Large intestine (tissue), 3 donors: ENCODE data around the gene RMND5B. TPM values are rescaled to one million over a fixed set of nuclear protein-coding genes. Genes with fewer than 3 reads are reported as not detected.
"Not testable (repeated sequence)": the region's sequence is repeated elsewhere in the genome, so short reads cannot be mapped to it uniquely, and the experiment has no call there.

Source experiments
- DNase-seq, 2 donors: peaks; one replicate each; pipeline versions ENCODE4 v3.0.0 to v3.0.0-alpha.2; 2013
- H3K27ac ChIP-seq: one replicate; pipeline ENCODE4 v1.5.1; 2013; ENCODE audit warnings: low read length
- H3K27me3 ChIP-seq: 2 replicates; pipeline ENCODE4 v1.6.1; 2013; ENCODE audit warnings: low read length; ENCODE audit not compliant: control insufficient read depth, insufficient read depth
- H3K36me3 ChIP-seq: 2 replicates; pipeline ENCODE4 v1.6.1; 2013; ENCODE audit warnings: low read length; ENCODE audit not compliant: control insufficient read depth, insufficient read depth
- H3K4me1 ChIP-seq: one replicate; pipeline ENCODE4 v1.6.1; 2013; ENCODE audit warnings: low read length; ENCODE audit not compliant: control insufficient read depth, insufficient read depth
- H3K4me3 ChIP-seq: one replicate; pipeline ENCODE4 v1.5.1; 2013; ENCODE audit warnings: low read length
- H3K9me3 ChIP-seq: one replicate; pipeline ENCODE4 v1.6.1; 2013; ENCODE audit warnings: mild to moderate bottlenecking, low read depth, low read length, moderate library complexity; ENCODE audit not compliant: control insufficient read depth
- WGBS: methylation state at CpG from one replicate; pipeline ENCODE4 v1.1.5; 2013; ENCODE audit warnings: low lambda C conversion rate; ENCODE audit not compliant: insufficient coverage; 5-methylcytosine and 5-hydroxymethylcytosine counted together
- polyA plus RNA-seq: library from polyadenylated mRNA; unstranded; fragments of 120-200 nt; gene quantifications from one replicate; pipeline ENCODE4 v1.2.1, GENCODE V29; 2013

RMND5B gene
- polyA plus RNA-seq, 1 donor: 28.9 TPM

DNA sequence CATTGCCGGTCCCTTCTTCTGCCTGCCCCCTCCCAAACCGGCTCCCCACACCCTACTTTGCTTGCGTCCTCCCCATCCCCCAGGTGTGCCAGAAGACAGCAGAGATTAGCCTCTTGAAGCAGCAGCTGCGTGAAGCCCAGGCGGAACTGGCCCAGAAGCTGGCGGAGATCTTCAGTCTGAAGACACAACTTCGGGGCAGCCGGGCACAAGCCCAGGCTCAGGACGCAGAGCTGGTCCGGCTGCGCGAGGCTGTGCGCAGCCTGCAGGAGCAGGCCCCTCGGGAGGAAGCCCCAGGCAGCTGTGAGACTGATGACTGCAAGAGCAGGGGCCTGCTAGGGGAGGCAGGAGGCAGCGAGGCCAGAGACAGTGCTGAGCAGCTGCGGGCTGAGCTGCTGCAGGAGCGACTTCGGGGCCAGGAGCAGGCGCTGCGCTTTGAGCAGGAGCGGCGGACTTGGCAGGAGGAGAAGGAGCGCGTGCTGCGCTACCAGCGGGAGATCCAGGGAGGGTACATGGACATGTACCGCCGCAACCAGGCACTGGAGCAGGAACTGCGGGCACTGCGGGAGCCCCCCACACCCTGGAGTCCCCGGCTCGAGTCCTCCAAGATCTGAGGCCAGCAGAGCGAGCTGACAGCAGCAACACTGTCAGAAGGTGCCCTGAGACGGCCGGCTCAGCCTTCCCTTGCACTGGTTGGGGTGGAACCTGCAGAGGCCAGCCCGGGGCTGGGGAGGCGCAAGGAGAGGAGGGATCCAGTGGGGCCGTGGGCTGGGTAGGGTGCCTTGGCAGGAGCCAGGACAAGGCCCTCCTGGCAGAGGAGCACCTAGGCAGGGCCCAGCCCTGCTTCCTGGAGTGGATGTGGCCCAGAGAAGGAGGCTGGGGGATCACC lies 9.2 kb upstream of the RMND5B start:
- no peaks in the 10 kb centered on the region for H3K36me3 ChIP-seq
- H3K4me3 ChIP-seq: peak overlapping the region; percentile 16
- peaks cover 10% of the 10 kb centered on the region for H3K27me3 ChIP-seq
- H3K27ac ChIP-seq: no peak overlapping the region
- H3K9me3 ChIP-seq: no peaks in the 10 kb centered on the region
- H3K4me1 ChIP-seq: peaks cover 4% of the 10 kb centered on the region
- DNase-seq: no peak
- no CpG with 5 or more reads among the region's 38 CpGs for WGBS

DNA sequence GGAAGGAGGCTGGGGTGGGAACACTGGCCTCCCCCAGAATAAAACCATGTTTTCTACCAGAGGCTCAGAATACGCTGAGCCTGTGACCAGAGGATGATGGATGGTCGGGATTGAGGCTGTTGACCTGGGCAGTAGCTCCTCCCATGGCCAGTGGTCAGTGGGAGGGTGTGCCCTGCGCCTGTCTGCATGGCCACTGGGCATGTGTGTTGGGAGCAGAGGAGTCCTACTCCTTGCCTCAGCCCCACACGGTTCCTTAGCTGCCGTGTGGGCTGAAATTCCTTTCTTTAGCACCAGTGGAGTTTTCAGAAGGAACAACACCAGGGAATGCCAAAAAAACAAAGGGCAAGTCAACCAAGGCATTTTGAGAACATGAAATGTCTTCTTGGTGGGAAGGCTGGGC lies 8.5 kb upstream of the RMND5B start:
- WGBS: no CpG with 5 or more reads among the region's 5 CpGs
- Histone ChIP-seq H3K27me3 (peaks cover 4% of the 10 kb centered on the region), H3K4me1 (peaks cover 4% of the 10 kb centered on the region), H3K4me3 (no peak overlapping the region), H3K36me3 (no peaks in the 10 kb centered on the region), H3K27ac (no peak overlapping the region), H3K9me3 (no peaks in the 10 kb centered on the region)
- DNase-seq: no peak

DNA sequence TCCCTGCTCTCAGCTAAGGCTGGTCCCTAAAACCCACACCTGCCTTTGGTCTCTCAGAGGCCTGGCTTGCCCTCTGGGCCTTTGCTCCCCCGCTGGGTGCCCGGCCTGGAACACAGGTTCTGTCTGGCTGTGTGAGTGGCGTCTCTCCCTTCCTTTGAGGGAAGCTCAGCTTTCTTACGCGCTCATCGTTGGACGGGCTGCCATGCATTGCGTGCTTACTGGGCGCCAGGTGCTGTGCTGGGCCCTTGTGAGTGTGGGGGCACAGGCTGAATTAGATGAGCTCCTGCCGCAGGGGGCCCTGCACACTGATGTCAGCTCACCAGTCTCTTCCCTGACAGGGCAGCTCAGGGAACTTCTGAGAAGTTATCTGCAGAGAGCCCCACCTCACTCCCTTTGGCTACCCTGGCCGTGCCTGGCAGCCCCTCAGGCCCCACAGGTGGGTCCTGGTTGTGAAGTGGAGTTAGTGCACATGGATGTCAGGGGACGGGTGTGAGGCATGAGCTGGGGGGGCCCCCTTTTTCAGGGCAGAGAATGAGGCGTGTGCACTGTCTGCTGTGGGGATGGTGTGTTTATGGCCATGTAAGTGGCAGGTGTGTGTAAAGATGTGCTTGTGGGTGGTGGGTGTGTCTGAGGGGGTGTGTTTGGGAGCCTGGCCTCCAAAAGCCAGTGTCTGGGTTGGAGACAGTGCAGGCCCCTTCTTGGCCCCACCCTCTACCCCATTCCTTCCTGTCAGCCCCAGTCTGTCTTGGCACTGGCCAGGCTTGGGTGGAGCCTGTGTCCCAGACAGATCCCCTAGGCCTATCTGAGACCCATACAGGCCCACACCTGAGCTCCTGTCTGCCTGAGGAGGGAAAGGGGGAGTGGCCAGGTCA lies 7.5 kb upstream of the RMND5B start:
- H3K36me3 ChIP-seq: no peaks in the 10 kb centered on the region

DNA sequence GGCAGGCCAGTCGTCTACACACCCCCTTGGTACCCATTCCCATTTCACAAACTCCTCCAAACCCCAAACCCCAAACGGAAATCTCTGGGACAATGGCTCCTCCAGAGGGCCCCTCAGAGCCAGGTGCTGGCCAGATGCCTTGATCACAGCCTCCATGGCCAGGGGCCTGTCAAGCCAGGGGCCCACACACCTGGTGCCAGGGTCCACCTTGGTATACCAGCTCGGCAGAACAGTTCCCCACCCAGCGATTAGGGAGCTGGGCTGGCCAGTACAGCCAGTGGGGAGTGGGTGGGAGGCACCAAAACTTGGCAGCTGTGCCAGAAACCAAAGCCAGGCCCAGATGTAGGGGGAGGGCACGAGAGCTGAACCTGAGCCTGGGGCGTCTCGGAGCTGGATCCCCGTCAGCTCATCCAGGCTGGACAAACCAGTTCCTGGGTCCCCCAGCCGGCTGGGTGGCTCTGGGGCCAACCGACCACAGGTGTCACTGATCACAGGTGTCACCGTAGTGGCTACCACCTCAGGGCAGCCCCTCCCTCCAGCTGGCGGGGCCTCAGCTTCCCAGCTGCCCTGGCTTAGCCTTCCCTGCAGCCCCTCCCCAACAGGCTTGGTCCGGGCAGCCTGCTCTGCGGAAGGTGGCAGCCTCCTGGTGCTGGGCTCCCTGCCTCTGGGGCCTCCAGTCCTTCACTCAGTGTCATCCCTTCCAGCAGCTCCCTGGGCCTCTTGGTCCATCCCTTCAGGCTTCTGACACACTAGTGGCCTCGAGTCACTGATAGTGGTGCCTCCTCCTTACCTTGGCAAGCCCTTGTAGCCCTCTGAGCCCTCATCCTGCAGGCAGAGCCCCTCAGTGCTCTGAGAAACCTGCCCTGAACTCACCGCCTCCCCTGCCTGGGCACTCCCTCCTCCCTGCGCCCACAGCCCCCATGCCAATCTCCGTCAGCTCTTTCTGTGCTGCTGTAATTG lies 6.6 kb upstream of the RMND5B start:
- no peaks in the 10 kb centered on the region for H3K36me3 ChIP-seq
- no peaks in the 10 kb centered on the region for H3K27me3 ChIP-seq
- 30% methylated on average over 2 of the region's 18 CpGs for WGBS
- H3K27ac ChIP-seq: no peak overlapping the region
- H3K4me3 ChIP-seq: no peak overlapping the region
- no peak for DNase-seq
- no peaks in the 10 kb centered on the region for H3K9me3 ChIP-seq
- peaks cover 4% of the 10 kb centered on the region for H3K4me1 ChIP-seq

More for the DNA sequence above, 7.5 kb upstream of the RMND5B start:
- DNase-seq: no peak
- Histone ChIP-seq H3K4me3 (no peak overlapping the region), H3K4me1 (peaks cover 4% of the 10 kb centered on the region), H3K27me3 (no peaks in the 10 kb centered on the region), H3K27ac (no peak overlapping the region), H3K9me3 (no peaks in the 10 kb centered on the region)
- WGBS: no CpG with 5 or more reads among the region's 13 CpGs

DNA sequence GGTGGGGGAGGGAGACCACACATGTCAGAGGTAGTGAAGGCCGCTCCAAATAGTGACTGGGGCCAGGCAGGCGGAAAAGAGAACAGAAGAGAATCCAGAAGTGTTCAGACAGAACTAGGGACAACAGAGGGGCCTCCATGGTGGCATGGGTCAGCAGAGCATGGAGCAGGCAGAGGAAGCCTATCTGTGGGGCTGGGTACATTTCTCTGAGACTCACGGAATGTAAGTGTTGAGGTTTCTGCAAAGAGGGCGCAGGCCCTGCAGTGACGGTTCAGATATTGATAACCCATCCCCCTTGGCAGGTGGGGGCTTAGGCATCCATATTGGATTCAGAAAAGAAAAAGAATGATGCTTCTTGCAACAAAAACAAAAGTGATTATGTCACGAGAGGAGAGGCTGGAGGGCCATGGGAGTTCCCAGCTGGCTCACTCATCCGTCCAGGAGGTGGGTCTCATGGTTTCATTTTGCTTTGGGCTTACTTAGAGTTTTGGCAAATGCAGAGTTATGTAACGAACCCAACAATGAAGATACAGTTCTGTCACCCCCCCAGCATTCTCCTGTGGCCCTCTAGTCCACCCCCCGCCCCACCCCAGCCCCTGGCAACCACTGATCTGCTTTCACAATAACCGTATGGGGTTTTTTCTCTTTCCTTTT lies 5.4 kb upstream of the RMND5B start:
- no peak overlapping the region for H3K27ac ChIP-seq
- H3K27me3 ChIP-seq: no peaks in the 10 kb centered on the region
- no peaks in the 10 kb centered on the region for H3K36me3 ChIP-seq
- H3K4me1 ChIP-seq: peaks cover 4% of the 10 kb centered on the region
- H3K9me3 ChIP-seq: no peaks in the 10 kb centered on the region
- DNase-seq: no peak
- no peak overlapping the region for H3K4me3 ChIP-seq
- no CpG with 5 or more reads among the region's 10 CpGs for WGBS

DNA sequence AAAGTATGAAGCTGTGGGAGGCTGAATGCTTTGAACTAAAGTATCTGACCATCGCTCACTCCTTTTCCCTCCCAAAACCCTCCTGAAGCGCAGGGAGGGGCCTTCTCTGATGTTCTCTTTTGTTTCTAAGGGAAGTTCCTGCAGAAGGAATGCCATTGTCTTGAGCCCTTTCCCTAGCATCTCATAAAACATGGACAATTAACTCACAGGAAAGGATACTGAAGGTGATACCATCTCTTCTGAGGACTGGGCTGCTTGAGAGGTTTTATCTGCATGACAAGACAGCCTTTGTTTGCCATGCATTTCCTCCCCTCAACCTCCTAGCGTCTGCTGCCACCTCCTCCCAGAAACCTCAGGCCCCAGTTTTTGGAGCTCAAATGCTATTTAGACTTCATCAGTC lies 4.3 kb upstream of the RMND5B start:
- no peaks in the 10 kb centered on the region for H3K9me3 ChIP-seq
- no peaks in the 10 kb centered on the region for H3K36me3 ChIP-seq
- no peak overlapping the region for H3K4me3 ChIP-seq
- peaks cover 6% of the 10 kb centered on the region for H3K4me1 ChIP-seq
- no peaks in the 10 kb centered on the region for H3K27me3 ChIP-seq
- no peak for DNase-seq
- 0% methylated on average over 1 of the region's 3 CpGs for WGBS
- no peak overlapping the region for H3K27ac ChIP-seq

DNA sequence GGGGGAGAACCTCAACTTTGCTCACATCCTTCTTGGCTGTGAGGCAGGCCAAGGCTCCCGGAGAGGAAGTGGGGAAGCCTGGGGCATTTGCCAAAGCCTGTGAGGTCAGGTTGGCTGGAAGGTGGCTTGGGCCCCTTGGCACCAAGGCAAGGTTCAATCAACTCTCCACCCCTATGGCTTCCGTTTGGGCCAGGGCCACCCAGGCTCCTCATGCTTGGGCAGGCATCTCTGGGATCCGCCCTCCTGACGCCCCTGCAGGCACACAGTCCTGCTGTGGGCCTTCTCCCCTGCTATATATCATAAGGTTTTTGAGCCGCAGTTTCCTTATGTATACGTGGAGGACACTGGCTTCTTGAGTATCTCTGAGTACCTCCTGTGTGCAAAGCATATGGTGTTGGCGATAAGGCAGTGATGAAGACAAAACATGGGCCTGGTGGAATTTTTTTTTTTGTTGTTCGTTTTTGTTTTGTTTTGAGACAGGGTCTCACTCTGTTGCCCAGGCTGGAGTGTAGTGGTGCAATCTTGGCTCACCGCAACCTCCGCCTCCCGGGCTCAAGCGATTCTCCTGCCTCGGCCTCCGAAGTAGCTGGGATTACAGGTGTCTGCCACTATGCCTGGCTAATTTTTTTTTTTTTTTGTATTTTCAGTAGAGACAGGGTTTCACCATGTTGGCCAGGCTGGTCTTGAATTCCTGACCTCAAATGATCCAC lies 3.4 kb upstream of the RMND5B start:
- WGBS: no CpG with 5 or more reads among the region's 14 CpGs
- not testable (repeated sequence) for H3K27ac ChIP-seq

DNA sequence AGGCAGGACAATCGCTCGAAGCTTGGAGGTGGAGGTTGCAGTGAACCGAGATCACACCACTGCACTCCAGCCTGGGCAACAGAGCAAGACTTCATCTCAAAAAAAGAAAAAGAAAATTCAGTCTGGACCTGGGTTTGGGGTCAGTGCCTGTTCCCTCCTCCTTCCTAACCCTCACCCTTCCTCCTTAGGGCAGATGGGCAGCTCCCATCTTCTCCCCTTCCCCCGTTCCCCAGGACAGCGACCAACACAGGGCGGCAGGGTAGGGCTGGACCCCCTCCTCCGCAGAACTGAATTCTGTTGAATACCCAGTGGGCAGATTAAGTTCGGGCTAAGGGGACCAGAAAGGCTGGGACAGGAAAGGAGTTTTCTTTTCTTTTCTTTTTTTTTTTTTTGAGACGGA lies 1.5 kb upstream of the RMND5B start:
- H3K27me3 ChIP-seq: no peaks in the 10 kb centered on the region
- H3K36me3 ChIP-seq: peaks cover 4% of the 10 kb centered on the region
- H3K27ac ChIP-seq: no peak overlapping the region
- WGBS: 94% methylated on average over 2 of the region's 9 CpGs
- DNase-seq: no peak
- H3K9me3 ChIP-seq: no peaks in the 10 kb centered on the region
- H3K4me1 ChIP-seq: peaks cover 4% of the 10 kb centered on the region
- no peak overlapping the region for H3K4me3 ChIP-seq

More for the DNA sequence above, 3.4 kb upstream of the RMND5B start:
- not testable (repeated sequence) for DNase-seq, H3K4me3 ChIP-seq, H3K9me3 ChIP-seq, H3K36me3 ChIP-seq, H3K4me1 ChIP-seq, H3K27me3 ChIP-seq

DNA sequence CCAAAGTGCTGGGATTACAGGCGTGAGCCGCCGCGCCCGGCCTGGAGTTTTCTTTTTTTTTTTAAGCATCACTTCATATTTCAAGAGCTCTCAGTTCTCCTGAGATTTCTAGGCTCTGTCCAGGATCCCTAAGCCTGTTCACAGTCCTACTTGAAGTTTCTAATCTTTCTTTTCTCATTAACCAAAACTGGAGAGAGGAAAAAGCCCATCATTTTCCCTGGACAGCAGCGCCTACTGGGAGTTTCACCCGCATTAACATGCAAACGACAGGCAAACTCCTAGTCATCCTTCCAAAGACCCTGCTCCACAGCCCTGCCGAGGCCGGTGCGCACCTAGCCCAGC lies 609 bp upstream of the RMND5B start:
- not testable (repeated sequence) for H3K27me3 ChIP-seq, DNase-seq, H3K36me3 ChIP-seq, H3K4me1 ChIP-seq, H3K9me3 ChIP-seq
- H3K4me3 ChIP-seq: peak overlapping the region; percentile 63
- H3K27ac ChIP-seq: peak overlapping the region; percentile 84
- WGBS: no CpG with 5 or more reads among the region's 11 CpGs
